Measurements from ENCODE around the gene ITPKC. TPM values are rescaled to one million over a fixed set of nuclear protein-coding genes. Genes with fewer than 3 reads are reported as not detected.
"Not testable (repeated sequence)": the region's sequence is repeated elsewhere in the genome, so short reads cannot be mapped to it uniquely, and the experiment has no call there.

Gene ITPKC
- total RNA-seq, 1 experiment from 2014 or later: 25.3 TPM

- in situ Hi-C loops (cut with HindIII; ENCODE audit: low pct_unique_long_range_greater_than_20kb, low sequenced_read_pairs): no loop called here
- no peak for DNase-seq (ENCODE audit: low read depth)
Observed at GRCh38 chr19:40750874-40751537, 34.1 kb downstream of the ITPKC start, which contains the start of gene SNRPA. SNRPA (plus strand) TSS chr19:40751203; CDS start chr19:40751409, 206 bp downstream.

GRCh38 chr19:40752257-40752781 lies 35.4 kb downstream of the ITPKC start:
- in situ Hi-C loops (cut with HindIII; ENCODE audit: low pct_unique_long_range_greater_than_20kb, low sequenced_read_pairs): no loop called here
- no peak for DNase-seq (ENCODE audit: low read depth)

- in situ Hi-C loops (cut with HindIII; ENCODE audit: low pct_unique_long_range_greater_than_20kb, low sequenced_read_pairs): no loop called here
Observed at GRCh38 chr19:40754611-40755247, 37.8 kb downstream of the ITPKC start.

GRCh38 chr19:40755248-40755624 lies 38.3 kb downstream of the ITPKC start:
- no peak for DNase-seq (ENCODE audit: low read depth)
- in situ Hi-C loops (cut with HindIII; ENCODE audit: low pct_unique_long_range_greater_than_20kb, low sequenced_read_pairs): no loop called here

More at GRCh38 chr19:40754611-40755247, 37.8 kb downstream of the ITPKC start:
- no peak for DNase-seq (ENCODE audit: low read depth)

- DNase-seq (ENCODE audit: low read depth): no peak
- in situ Hi-C loops (cut with HindIII; ENCODE audit: low pct_unique_long_range_greater_than_20kb, low sequenced_read_pairs): no loop called here
Observed at GRCh38 chr19:40755791-40756190, 38.9 kb downstream of the ITPKC start.

GRCh38 chr19:40756502-40757110 lies 39.7 kb downstream of the ITPKC start:
- DNase-seq (ENCODE audit: low read depth): no peak
- in situ Hi-C loops (cut with HindIII; ENCODE audit: low pct_unique_long_range_greater_than_20kb, low sequenced_read_pairs): no loop called here

GRCh38 chr19:40758491-40758890 lies 41.6 kb downstream of the ITPKC start:
- in situ Hi-C loops (cut with HindIII; ENCODE audit: low pct_unique_long_range_greater_than_20kb, low sequenced_read_pairs): no loop called here
- no peak for DNase-seq (ENCODE audit: low read depth)

- in situ Hi-C loops (cut with HindIII; ENCODE audit: low pct_unique_long_range_greater_than_20kb, low sequenced_read_pairs): no loop called here
- no peak for DNase-seq (ENCODE audit: low read depth)
Observed at GRCh38 chr19:40759352-40759751, 42.4 kb downstream of the ITPKC start.

- in situ Hi-C loops (cut with HindIII; ENCODE audit: low pct_unique_long_range_greater_than_20kb, low sequenced_read_pairs): no loop called here
- no peak for DNase-seq (ENCODE audit: low read depth)
Observed at GRCh38 chr19:40762754-40763470, 46.0 kb downstream of the ITPKC start.

GRCh38 chr19:40763526-40763925 lies 46.6 kb downstream of the ITPKC start:
- in situ Hi-C loops (cut with HindIII; ENCODE audit: low pct_unique_long_range_greater_than_20kb, low sequenced_read_pairs): no loop called here

GRCh38 chr19:40763963-40764362 lies 47.1 kb downstream of the ITPKC start:
- no peak for DNase-seq (ENCODE audit: low read depth)
- in situ Hi-C loops (cut with HindIII; ENCODE audit: low pct_unique_long_range_greater_than_20kb, low sequenced_read_pairs): no loop called here

More at GRCh38 chr19:40763526-40763925, 46.6 kb downstream of the ITPKC start:
- no peak for DNase-seq (ENCODE audit: low read depth)

- in situ Hi-C loops (cut with HindIII; ENCODE audit: low pct_unique_long_range_greater_than_20kb, low sequenced_read_pairs); DNase-seq (ENCODE audit: low read depth): not testable (repeated sequence)
Observed at GRCh38 chr19:40766385-40766784, 49.5 kb downstream of the ITPKC start.

- DNase-seq (ENCODE audit: low read depth): no peak
- in situ Hi-C loops (cut with HindIII; ENCODE audit: low pct_unique_long_range_greater_than_20kb, low sequenced_read_pairs): no loop called here
Observed at GRCh38 chr19:40768869-40769268, 52.0 kb downstream of the ITPKC start.

GRCh38 chr19:40771101-40771862 lies 54.4 kb downstream of the ITPKC start:
- in situ Hi-C loops (cut with HindIII; ENCODE audit: low pct_unique_long_range_greater_than_20kb, low sequenced_read_pairs): not testable (repeated sequence)
- DNase-seq (ENCODE audit: low read depth): peak; percentile 60

GRCh38 chr19:40774916-40775631 lies 58.2 kb downstream of the ITPKC start, which contains the start of gene MIA:
MIA (plus strand) TSS chr19:40775521; CDS start chr19:40775543, 22 bp downstream.
- in situ Hi-C loops (cut with HindIII; ENCODE audit: low pct_unique_long_range_greater_than_20kb, low sequenced_read_pairs): no loop called here
- DNase-seq (ENCODE audit: low read depth): no peak

GRCh38 chr19:40775632-40776022 lies 58.7 kb downstream of the ITPKC start:
- in situ Hi-C loops (cut with HindIII; ENCODE audit: low pct_unique_long_range_greater_than_20kb, low sequenced_read_pairs): no loop called here
- no peak for DNase-seq (ENCODE audit: low read depth)

- no peak for DNase-seq (ENCODE audit: low read depth)
- in situ Hi-C loops (cut with HindIII; ENCODE audit: low pct_unique_long_range_greater_than_20kb, low sequenced_read_pairs): no loop called here
Observed at GRCh38 chr19:40776364-40776763, 59.5 kb downstream of the ITPKC start.
